T-helper 22 cell (primary cell): Measurements from ENCODE around the gene DEFB119.
"Not testable (repeated sequence)": the region's sequence is repeated elsewhere in the genome, so short reads cannot be mapped to it uniquely, and the experiment has no call there.

Experiments used
- DNase-seq: peaks from one replicate; pipeline ENCODE4 v3.0.0-alpha.2; 2020; ENCODE audit warnings: low read depth

The DEFB119 gene, protein sequence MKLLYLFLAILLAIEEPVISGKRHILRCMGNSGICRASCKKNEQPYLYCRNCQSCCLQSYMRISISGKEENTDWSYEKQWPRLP

DNA sequence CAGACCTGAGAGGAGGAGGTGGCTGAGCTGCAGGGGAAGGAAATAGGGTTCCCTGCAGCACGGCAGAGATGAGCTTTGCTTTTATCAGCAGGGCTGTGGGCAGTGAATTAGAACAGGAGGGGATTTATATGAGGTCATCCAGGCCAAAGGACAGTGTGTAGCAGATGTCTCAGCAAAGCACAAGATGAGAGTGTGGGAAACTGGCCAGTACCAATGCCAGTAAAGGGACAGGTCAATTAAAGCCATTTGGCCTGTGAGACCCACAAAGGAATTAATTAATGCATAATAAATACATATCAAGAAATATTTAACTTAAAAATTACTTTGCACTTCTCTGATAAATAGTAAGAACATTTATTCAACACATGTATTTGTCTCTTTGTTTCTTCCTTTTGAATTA lies at the start of gene DEFB119:
Gene DEFB119 (minus strand): TSS at position 101 of the 400 bp plus-strand sequence. CDS start 107 bp downstream, outside the sequence.
- DNase-seq = no peak

DNA sequence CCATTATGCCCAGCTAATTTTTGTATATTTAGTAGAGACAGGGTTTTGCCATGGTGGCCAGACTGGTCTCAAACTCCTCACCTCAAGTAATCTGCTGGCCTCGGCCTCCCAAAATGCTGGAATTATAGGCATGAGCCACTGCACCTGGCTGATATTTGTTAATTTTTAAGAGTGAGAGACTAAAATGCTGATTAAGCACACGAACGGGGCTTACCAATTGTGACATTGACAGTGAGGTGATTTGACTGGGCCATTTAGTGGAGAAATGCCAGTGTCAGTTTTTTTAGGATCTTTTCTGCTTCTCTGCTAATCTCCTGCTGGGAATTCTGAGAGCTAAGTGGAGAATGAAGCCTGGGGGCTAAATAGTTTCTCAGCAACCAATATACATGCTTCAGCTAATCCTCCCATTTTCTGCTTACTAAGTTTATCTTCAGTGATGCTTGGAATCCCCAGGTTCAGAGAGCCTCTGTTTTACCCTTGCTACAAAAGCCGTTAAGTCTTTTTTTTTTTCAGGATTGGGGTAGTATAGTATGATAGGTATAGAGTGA lies 40.3 kb upstream of the DEFB119 start:
- DNase-seq = no peak

DNA sequence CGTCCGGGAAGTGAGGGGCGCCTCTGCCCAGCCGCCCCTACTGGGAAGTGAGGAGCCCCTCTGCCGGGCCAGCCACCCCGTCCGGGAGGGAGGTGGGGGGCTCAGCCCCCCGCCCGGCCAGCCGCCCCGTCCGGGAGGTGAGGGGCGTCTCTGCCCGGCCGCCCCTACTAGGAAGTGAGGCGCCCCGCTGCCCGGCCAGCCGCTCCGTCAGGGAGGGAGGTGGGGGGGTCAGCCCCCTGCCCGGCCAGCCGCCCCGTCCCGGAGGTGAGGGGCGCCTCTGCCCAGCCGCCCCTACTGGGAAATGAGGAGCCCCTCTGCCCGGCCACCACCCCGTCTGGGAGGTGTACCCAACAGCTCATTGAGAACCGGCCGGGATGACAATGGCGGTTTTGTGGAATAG lies 37.2 kb upstream of the DEFB119 start:
- not testable (repeated sequence) for DNase-seq

DNA sequence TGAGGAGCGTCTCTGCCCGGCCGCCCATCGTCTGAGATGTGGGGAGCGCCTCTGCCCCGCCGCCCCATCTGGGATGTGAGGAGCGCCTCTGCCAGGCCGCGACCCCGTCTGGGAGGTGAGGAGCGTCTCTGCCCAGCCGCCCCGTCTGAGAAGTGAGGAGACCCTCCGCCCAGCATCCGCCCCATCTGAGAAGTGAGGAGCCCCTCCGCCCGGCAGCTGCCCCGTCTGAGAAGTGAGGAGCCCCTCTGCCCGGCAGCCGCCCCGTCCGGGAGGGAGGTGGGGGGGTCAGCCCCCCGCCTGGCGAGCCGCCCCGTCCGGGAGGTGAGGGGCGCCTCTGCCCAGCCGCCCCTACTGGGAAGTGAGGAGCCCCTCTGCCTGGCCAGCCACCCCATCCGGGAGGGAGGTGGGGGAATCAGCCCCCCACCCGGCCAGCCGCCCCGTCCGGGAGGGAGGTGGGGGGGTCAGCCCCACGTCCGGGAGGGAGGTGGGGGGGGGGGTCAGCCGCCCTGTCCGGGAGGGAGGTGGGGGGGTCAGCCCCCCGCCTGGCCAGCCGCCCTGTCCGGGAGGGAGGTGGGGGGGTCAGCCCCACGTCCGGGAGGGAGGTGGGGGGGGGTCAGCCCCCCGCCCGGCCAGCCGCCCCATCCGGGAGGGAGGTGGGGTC lies 36.6 kb upstream of the DEFB119 start:
- DNase-seq = not testable (repeated sequence)

DNA sequence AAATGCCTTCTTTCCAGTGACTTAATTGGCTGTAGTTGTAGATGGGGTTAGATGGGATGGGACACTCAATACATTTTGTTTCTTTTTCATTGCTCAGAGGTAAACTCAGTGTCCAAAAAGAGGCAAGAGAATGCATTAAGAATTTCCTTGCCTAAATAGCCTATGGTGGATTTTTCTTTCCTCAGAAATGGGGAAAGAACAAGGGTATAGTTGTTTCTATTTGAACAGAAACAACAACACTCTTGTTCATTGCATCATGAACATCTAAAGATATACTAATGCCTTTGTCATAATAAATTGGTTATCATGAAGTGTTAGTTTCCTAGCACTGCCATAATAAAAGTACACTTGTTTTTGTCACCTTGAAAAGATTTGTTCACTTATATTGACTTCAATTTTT lies 35.4 kb upstream of the DEFB119 start:
- DNase-seq = no peak

DNA sequence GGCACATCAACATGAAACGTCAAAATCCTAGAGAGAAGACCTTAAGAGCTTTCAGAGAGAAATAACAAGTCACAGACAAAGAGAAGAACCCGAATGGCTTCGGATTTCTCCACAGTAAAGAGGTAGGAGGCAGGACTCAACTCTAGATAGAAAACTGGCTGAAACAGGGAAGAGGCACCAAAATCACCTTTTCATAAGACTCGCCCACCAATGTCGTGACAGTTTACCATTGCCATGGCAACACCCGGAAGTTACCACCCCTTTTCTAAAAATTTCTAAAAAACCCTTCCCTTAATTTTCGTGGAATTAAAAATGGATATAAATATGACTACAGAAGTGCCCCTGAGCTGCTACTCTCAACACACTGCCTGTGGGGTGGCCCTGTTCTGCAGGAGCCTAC lies 27.9 kb upstream of the DEFB119 start:
- DNase-seq = no peak

DNA sequence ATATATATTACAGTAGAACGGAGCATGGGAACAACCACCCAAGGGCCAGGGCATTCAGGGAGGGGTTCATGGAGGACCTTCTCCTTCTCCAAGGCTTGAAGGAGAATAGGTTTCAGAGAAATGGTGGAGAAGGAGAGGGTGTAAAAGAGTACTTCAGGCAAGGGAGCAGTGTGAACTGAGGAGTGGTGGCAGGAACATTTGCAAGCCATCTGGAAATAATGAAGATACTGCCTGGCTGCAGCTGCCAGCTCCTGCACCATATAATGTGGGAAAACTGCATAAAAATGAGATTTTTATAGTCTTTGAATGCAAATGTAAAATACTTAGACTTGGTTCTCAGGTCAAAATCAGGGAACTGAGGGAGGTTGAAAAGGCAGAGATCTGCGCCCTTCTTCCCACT lies 25.3 kb upstream of the DEFB119 start:
- DNase-seq = no peak

DNA sequence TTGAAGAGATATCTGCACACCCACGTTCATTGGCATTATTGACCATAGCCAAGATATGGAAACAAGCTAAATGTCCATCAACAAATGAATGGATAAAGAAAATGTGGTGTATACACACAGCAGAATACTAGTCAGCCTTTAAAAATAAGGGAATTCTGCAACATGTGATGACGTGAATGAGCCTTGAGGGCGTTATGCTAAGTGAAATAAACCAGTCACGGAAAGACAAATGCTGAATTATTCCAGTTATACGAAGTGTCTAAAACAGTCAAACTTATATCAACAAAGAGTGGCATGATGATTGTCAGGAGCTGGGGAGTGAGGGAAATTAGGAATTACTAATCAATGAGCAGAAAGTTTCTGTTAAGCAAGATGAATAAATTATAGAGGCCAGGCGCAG lies 24.0 kb upstream of the DEFB119 start:
- DNase-seq = no peak

DNA sequence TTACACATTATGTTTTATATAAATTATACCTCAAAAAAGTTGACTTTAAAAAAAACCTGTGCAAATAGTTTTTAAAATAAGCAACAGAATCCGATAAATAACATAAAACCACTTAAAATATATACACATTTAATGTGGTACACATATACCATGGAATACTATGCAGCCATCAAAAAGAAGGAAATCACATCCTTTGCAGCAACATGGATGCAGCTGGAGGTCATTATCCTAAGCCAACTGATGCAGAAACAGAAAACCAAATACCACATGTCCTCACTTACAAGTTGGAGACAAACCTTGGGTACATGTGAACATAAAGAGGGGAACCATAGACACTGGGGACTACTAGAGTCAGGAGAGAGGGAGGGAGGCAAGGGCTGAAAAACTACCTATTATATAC lies 19.6 kb upstream of the DEFB119 start:
- no peak for DNase-seq

DNA sequence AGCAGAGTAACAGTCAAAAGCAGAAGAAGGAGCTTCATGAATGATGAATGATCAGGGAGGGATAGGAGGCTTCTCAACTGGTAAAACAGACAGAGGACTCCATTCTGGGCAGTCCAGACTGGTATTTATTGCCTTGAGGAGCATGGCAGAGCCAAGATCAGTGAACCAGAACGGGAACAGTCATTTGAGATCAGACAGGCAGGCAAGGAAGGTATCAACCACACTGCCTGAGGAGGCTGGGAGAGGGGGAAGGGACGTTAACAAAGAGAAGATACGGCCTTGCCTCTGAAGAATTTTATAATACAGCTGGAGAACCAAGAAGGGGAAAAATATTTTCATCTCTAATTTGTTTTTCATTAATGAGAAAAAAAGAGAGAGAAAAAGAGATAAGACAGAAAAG lies 15.7 kb upstream of the DEFB119 start, which contains the start of gene DEFB121:
Gene DEFB121 (minus strand): TSS at position 101 of the 400 bp plus-strand sequence. CDS start 63 bp downstream, at position 38.
- no peak for DNase-seq

DNA sequence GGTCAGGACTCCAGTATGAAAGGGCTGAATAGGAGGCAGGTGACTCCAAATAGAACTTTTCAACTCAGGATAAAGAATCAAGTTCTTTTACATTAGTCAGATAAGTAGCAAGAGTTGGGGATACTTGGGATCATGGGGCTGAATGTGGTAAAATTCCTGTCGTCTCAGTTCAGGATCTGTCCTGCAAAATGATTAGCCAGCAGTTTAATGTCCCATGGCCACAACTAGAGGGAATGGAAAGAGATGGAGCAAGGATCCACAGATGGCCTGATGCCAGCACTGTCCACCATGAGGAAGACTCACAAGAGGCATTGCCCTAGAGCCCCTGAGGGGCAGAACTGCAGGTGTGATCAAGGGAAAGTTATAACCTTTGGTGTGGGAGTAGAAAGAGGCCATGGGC lies 13.5 kb upstream of the DEFB119 start:
- no peak for DNase-seq

DNA sequence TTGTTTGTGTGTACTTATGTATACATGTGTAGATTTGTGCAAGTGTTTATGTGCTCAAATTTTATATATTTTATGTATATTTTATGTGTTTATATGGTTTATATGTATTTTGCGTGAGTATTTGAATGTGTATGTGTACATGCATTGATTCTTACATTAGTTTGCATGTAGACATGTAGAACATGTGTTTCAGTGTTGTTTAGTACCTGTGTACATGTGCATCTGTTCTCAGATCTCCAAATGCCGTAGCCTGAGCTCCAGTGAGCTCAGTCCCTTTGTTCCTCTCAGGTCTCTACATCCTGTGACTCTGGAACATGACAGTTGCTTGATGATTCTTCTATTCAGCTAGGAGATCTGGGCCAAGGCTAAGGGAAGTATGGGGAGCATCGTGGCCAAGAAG lies 4.5 kb upstream of the DEFB119 start:
- DNase-seq = no peak

DNA sequence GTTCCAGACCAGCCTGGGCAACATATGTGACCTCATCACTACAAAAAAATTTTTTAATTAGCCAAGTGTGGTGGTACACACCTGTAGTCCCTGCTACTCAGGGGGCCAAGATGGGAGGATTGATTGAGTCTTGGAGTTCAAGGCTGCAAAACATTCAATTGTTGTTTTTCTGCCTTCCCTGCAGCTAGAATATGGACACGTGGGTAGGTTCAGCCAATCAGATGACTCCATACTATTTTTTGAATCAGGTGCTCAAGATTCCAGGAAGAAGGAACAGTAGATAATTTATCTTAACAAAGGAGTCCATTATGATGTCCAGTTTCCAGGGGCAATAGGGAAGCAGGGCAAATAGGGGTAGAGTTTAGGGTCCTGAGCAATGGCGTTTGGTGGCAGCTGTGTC lies 2.4 kb upstream of the DEFB119 start:
- DNase-seq = no peak

DNA sequence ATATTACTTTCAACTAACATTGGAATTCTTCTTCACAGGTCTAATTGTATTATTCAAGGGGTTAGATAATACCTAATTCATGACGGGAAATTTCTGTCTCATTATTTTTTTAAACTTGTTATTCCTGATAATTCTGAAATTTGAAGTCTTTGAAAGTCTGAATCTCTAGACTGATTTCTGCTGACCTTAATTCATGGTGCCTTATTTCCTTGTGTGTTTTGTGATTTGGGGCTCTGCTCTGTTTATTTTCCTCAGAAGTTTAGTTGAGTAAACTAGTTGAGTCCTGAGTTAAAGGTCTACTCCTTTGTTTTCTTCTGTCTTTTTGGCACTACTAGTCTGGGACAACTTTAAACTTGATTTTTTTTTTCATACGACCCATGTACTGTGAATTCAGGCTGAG lies 16.0 kb downstream of the DEFB119 start:
- no peak for DNase-seq

DNA sequence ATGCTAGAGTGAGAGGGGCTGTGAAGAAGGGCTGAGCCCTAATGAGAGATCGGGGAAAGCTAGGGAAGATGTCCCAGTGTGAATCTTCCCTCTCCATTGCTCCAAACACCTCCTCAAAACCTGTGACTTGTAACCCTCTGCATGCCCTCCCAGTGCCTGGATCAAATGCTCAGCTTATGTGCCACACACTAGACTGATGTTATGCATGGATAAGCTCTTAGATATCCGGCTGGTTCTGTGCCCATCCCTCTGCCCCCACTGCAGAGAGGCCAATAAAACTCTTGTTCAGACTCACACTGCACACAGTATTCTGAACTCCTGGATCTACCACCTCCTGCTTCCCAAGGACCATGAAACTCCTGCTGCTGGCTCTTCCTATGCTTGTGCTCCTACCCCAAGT lies 22.1 kb downstream of the DEFB119 start, which contains the start of gene DEFB118:
Gene DEFB118 (plus strand): TSS at position 301 of the 400 bp plus-strand sequence. CDS start 50 bp downstream, at position 351.
- DNase-seq = no peak

DNA sequence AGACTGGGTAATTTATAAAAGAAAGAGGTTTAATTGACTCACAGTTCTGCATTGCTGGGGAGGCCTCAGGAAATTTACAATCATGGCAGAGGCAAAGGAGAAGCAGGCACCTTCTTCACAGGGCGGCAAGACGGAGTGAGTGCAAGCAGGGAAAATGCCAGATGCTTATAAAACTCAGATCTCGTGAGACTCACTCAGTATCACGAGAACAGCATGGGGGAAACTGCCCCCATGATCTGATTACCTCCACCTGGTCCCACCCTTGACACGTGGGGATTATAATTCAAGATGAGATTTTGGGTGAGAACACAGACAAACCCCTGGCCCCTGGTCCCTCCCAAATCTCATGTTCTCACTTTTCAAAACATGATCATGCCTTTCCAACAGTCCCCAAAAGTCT lies 26.1 kb downstream of the DEFB119 start:
- not testable (repeated sequence) for DNase-seq

DNA sequence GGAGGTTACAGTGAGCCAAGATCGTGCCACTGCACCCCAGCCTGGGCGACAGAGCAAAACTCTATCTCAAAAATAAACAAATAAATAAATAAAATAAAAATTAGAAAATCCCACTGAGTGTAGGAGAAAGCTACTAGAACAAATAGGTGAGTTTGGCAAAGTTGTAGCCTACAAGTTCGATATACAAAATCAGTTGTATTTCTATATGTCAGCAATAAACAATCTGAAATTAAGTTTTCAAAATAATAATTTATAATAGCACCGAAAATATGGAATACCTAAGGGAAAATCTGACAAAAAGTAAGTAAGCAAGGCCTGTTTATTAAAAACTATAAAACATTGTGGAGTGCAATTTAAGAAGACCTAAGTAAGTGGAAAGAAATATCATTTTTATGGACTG lies 27.1 kb downstream of the DEFB119 start:
- DNase-seq = no peak

DNA sequence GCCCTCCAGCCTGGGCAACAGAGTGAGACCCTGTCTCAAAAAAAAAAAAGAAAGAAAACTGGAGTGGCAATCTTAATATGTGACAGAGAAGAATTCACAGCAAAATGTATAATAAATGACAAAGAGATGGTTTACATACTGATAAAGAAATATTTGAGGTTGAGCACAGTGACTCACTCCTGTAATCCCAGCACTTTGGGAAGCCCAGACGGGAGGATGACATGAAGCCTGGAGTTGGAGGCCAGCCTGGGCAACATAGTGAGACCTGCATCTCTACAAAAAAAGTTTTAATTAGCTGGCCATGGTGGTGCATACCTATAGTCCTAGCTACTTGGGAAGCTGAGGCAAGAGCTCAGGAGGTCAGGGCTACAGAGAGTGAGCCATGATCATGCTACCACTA lies 34.4 kb downstream of the DEFB119 start:
- no peak for DNase-seq

DNA sequence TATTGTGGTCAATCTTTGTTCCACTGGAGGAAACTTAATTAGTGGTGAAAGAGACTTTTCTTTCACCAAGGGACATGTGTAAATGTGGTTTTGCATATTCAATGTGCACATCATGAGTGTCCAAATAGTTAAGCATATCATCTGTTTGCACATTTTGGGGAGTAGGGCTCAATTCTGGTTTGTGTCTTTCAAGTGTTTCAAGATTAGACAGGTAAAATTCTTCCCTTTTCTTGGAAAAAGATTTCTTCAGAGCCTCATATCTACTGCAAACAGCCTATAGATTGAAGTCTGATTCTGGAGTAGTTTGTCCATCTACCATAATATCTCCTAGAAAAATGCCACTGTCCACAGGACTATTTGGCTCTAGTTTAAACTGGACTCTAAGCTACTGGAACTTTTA lies 48.9 kb downstream of the DEFB119 start:
- no peak for DNase-seq

DNA sequence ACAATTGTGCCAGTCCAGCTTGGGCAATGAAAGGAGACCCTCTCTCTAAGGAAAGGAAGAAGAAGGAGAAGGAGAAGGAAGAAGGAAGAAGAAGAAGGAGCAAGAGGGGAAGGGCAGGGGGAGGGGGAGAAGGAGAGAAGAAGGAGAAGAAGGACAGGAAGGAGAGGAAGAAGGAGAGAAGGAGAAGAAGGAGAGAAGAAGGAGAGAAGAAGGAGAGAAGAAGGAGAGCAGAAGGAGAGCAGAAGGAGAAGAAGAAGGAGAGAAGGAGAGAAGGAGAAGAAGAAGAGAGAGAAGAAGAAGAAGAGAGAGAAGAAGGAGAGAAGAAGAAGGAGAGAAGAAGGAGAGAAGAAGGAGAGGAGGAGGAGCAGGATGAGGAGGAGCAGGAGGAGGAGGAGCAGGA lies 59.5 kb downstream of the DEFB119 start:
- DNase-seq = no peak
